ENCODE results near the gene TCTN1. TPM values are rescaled to one million over a fixed set of nuclear protein-coding genes. Genes with fewer than 3 reads are reported as not detected.

The TCTN1 gene
- polyA plus RNA-seq, 3 donors from 2014 or later = 5.2 to 11.1 (median 10.0) TPM

GRCh38 chr12:110661337-110661972 is 47.5 kb downstream of the TCTN1 start:
- H3K4me3 Mint-ChIP-seq = peak overlapping the region; percentile 68 to 89 (median 83)
- H3K36me3 Mint-ChIP-seq = peaks cover 11 to 17% (median 17%) of the 10 kb centered on the region in 3 donors
- H3K27ac Mint-ChIP-seq = peak overlapping the region; percentile 93 to 98 (median 96)
- peaks cover 0 to 9% (median 1%) of the 10 kb centered on the region in 3 donors for H3K27me3 Mint-ChIP-seq (ENCODE audit: low read depth in 3 of 3)
- peaks cover 28 to 44% of the 10 kb centered on the region in 2 donors for H3K4me1 Mint-ChIP-seq
- DNase-seq = peak; percentile 88 to 91 (median 91)
- H3K9me3 Mint-ChIP-seq = peaks cover under 1 to 14% (median 13%) of the 10 kb centered on the region in 6 donors

GRCh38 chr12:110666892-110667291 is 53.0 kb downstream of the TCTN1 start:
- Mint-ChIP-seq H3K4me1 (peaks cover 43 to 53% of the 10 kb centered on the region in 2 donors), H3K36me3 (peaks cover 13 to 30% (median 28%) of the 10 kb centered on the region in 3 donors), H3K27ac (peak overlapping the region in 3 of 6 donors; percentile 4 to 59 (median 36)), H3K9me3 (peaks cover 3 to 18% (median 15%) of the 10 kb centered on the region in 6 donors), H3K27me3 (ENCODE audit: low read depth in 3 of 3) (peaks cover 0 to 11% (median 6%) of the 10 kb centered on the region in 3 donors), H3K4me3 (no peak overlapping the region)
- no peak for DNase-seq

- peaks cover 37 to 48% of the 10 kb centered on the region in 2 donors for H3K4me1 Mint-ChIP-seq
- H3K27me3 Mint-ChIP-seq (ENCODE audit: low read depth in 3 of 3) = peaks cover 0 to 10% (median 6%) of the 10 kb centered on the region in 3 donors
- H3K27ac Mint-ChIP-seq = peak overlapping the region in 1 of 6 donors; percentile 35
- H3K36me3 Mint-ChIP-seq = peaks cover 11 to 31% (median 29%) of the 10 kb centered on the region in 3 donors
- H3K4me3 Mint-ChIP-seq = no peak overlapping the region
- peaks cover 3 to 18% (median 15%) of the 10 kb centered on the region in 6 donors for H3K9me3 Mint-ChIP-seq
- DNase-seq = no peak
Measured at GRCh38 chr12:110667671-110668070, 53.7 kb downstream of the TCTN1 start.

GRCh38 chr12:110668480-110669192 is 54.7 kb downstream of the TCTN1 start:
- H3K27me3 Mint-ChIP-seq (ENCODE audit: low read depth in 3 of 3) = peaks cover 0 to 9% (median 7%) of the 10 kb centered on the region in 3 donors
- peaks cover 37 to 53% of the 10 kb centered on the region in 2 donors for H3K4me1 Mint-ChIP-seq
- H3K4me3 Mint-ChIP-seq = peak overlapping the region; percentile 68 to 85 (median 76)
- no peak for DNase-seq
- peaks cover 11 to 38% (median 33%) of the 10 kb centered on the region in 3 donors for H3K36me3 Mint-ChIP-seq
- peak overlapping the region; percentile 80 to 96 (median 92) for H3K27ac Mint-ChIP-seq
- peaks cover 3 to 18% (median 15%) of the 10 kb centered on the region in 6 donors for H3K9me3 Mint-ChIP-seq

- DNase-seq = peak in 2 of 3 donors; percentile 21 to 26
- Mint-ChIP-seq H3K36me3 (peaks cover 11 to 37% (median 32%) of the 10 kb centered on the region in 3 donors), H3K27ac (peak overlapping the region; percentile 80 to 96 (median 92)), H3K4me3 (peak overlapping the region; percentile 68 to 85 (median 76)), H3K27me3 (ENCODE audit: low read depth in 3 of 3) (peaks cover 0 to 9% (median 7%) of the 10 kb centered on the region in 3 donors), H3K9me3 (peaks cover 3 to 17% (median 14%) of the 10 kb centered on the region in 6 donors), H3K4me1 (peaks cover 41 to 58% of the 10 kb centered on the region in 2 donors)
Measured at GRCh38 chr12:110669193-110669502, 55.2 kb downstream of the TCTN1 start.

- Mint-ChIP-seq H3K36me3 (peaks cover 11 to 33% (median 30%) of the 10 kb centered on the region in 3 donors), H3K9me3 (peaks cover 1 to 7% (median 5%) of the 10 kb centered on the region in 6 donors), H3K4me1 (peaks cover 45 to 59% of the 10 kb centered on the region in 2 donors), H3K27ac (peak overlapping the region; percentile 80 to 96 (median 90)), H3K27me3 (ENCODE audit: low read depth in 3 of 3) (peaks cover 0 to 9% (median 7%) of the 10 kb centered on the region in 3 donors), H3K4me3 (peak overlapping the region; percentile 40 to 85 (median 68))
- peak in 1 of 3 donors; percentile 37 for DNase-seq
Measured at GRCh38 chr12:110670161-110670701, 56.3 kb downstream of the TCTN1 start.

GRCh38 chr12:110676171-110676570 is 62.2 kb downstream of the TCTN1 start:
- peaks cover 50 to 59% of the 10 kb centered on the region in 2 donors for H3K4me1 Mint-ChIP-seq
- peak overlapping the region; percentile 51 to 84 (median 77) for H3K4me3 Mint-ChIP-seq
- H3K27ac Mint-ChIP-seq = peak overlapping the region; percentile 85 to 95 (median 90)
- no peak for DNase-seq
- peaks cover 0 to 3% (median 1%) of the 10 kb centered on the region in 3 donors for H3K27me3 Mint-ChIP-seq (ENCODE audit: low read depth in 3 of 3)
- H3K9me3 Mint-ChIP-seq = no peaks in the 10 kb centered on the region
- H3K36me3 Mint-ChIP-seq = peaks cover 6 to 15% (median 14%) of the 10 kb centered on the region in 3 donors

- DNase-seq = peak; percentile 71 to 79 (median 78)
- Mint-ChIP-seq H3K36me3 (peaks cover 10 to 20% (median 18%) of the 10 kb centered on the region in 3 donors), H3K4me3 (peak overlapping the region; percentile 77 to 84 (median 81)), H3K27me3 (ENCODE audit: low read depth in 3 of 3) (peaks cover 0 to 3% (median 1%) of the 10 kb centered on the region in 3 donors), H3K9me3 (no peaks in the 10 kb centered on the region), H3K4me1 (peaks cover 48 to 66% of the 10 kb centered on the region in 2 donors), H3K27ac (peak overlapping the region; percentile 85 to 95 (median 90))
Measured at GRCh38 chr12:110677206-110677911, 63.4 kb downstream of the TCTN1 start.

- peaks cover 0 to 3% (median 0%) of the 10 kb centered on the region in 3 donors for H3K27me3 Mint-ChIP-seq (ENCODE audit: low read depth in 3 of 3)
- peaks cover 46 to 60% of the 10 kb centered on the region in 2 donors for H3K4me1 Mint-ChIP-seq
- no peaks in the 10 kb centered on the region for H3K9me3 Mint-ChIP-seq
- H3K36me3 Mint-ChIP-seq = peaks cover 10 to 16% (median 14%) of the 10 kb centered on the region in 3 donors
- peak overlapping the region; percentile 77 to 84 (median 81) for H3K4me3 Mint-ChIP-seq
- DNase-seq = no peak
- H3K27ac Mint-ChIP-seq = peak overlapping the region; percentile 85 to 95 (median 90)
Measured at GRCh38 chr12:110677982-110678381, 64.1 kb downstream of the TCTN1 start.

- Mint-ChIP-seq H3K27ac (no peak overlapping the region), H3K4me1 (peaks cover 39 to 54% of the 10 kb centered on the region in 2 donors), H3K9me3 (no peaks in the 10 kb centered on the region), H3K4me3 (no peak overlapping the region), H3K36me3 (peaks cover 9 to 14% (median 12%) of the 10 kb centered on the region in 3 donors), H3K27me3 (ENCODE audit: low read depth in 3 of 3) (peaks cover 0 to 4% (median 0%) of the 10 kb centered on the region in 3 donors)
- no peak for DNase-seq
Measured at GRCh38 chr12:110679201-110679600, 65.3 kb downstream of the TCTN1 start.

GRCh38 chr12:110680032-110680431 is 66.1 kb downstream of the TCTN1 start:
- peaks cover 0 to 4% (median 0%) of the 10 kb centered on the region in 3 donors for H3K27me3 Mint-ChIP-seq (ENCODE audit: low read depth in 3 of 3)
- H3K27ac Mint-ChIP-seq = peak overlapping the region; percentile 32 to 57 (median 41)
- H3K4me1 Mint-ChIP-seq = peaks cover 34 to 55% of the 10 kb centered on the region in 2 donors
- peaks cover 7 to 12% (median 8%) of the 10 kb centered on the region in 3 donors for H3K36me3 Mint-ChIP-seq
- DNase-seq = no peak
- no peak overlapping the region for H3K4me3 Mint-ChIP-seq
- H3K9me3 Mint-ChIP-seq = no peaks in the 10 kb centered on the region

- no peaks in the 10 kb centered on the region for H3K9me3 Mint-ChIP-seq
- H3K4me1 Mint-ChIP-seq = peaks cover 27 to 63% of the 10 kb centered on the region in 2 donors
- peak overlapping the region in 2 of 6 donors; percentile 70 to 87 for H3K27ac Mint-ChIP-seq
- peaks cover 0 to 3% (median 2%) of the 10 kb centered on the region in 3 donors for H3K27me3 Mint-ChIP-seq (ENCODE audit: low read depth in 3 of 3)
- DNase-seq = no peak
- no peak overlapping the region for H3K4me3 Mint-ChIP-seq
- peaks cover 15 to 24% (median 17%) of the 10 kb centered on the region in 3 donors for H3K36me3 Mint-ChIP-seq
Measured at GRCh38 chr12:110683888-110684287, 70.0 kb downstream of the TCTN1 start.

Measured in immature natural killer cell (primary cell).